NOMO-1 treated with dmso at 0.1 percent for 144 hours (cell line): Measurements from ENCODE around the gene PLEKHD1.
A peak's percentile ranks its signal among the peaks of the same experiment; 100 is the strongest.
"Not testable (repeated sequence)": the region's sequence is repeated elsewhere in the genome, so short reads cannot be mapped to it uniquely, and the experiment has no call there.

Experiments
- DNase-seq: peaks from one replicate; lab custom pipeline; 2025; ENCODE audit not compliant: unreplicated experiment; lab: John Stamatoyannopoulos, UW

The PLEKHD1 gene

GRCh38 chr14:69481815-69482568, 2.5 kb upstream of the PLEKHD1 start:
- peak; percentile 35 for DNase-seq

DNA sequence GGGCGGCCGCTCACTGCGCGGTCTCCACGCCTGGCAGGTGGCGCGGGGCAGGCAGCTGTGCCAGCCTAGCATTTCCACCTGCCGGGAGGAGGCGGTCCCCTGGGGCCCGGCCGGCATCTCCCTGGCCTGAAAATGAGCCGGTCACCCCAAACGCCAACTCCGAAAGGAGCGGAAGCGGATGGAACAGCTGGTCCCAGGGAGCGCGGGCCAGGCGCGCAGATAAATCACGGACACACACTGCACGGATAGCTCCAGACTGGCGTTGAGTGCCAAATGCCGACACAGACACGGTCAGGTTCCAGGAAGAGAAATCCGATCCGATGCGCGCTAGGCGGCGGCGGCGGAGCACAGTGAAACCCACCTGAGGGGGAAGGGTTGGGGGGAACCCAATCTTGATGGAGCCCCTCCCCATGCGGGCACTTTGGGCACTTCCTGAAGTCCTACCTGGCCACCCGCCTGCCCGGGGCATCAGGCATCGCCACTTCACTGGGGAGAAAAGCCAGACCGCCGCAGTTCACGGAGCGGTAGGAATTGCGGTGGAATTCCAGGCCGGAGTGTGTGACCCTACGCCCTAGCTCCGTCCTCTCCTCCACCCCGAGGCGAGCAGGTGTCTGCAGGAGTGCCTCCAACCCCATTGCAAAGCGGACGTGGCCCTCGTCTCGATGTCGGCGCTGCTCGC, 624 bp upstream of the PLEKHD1 start:
- DNase-seq = no peak

DNA sequence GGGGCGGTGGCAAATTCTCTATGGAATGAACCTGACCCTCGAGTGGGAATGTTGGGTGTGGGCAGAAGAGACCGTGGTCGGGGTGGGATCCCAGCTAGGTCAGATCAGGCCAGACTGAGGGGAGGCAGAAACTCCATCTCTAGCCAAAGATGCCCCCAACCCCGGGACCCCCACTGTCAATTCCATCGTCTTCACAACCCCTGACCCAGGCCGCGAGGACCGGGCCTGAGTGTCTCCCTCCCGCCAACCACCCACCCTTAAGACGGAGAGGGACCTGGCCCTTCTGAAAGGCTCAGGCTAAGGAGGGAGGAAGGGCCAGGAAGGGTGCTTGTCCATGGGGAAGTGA, 760 bp downstream of the PLEKHD1 start:
- DNase-seq = no peak

GRCh38 chr14:69485701-69486100, 1.2 kb downstream of the PLEKHD1 start:
- DNase-seq = no peak

DNA sequence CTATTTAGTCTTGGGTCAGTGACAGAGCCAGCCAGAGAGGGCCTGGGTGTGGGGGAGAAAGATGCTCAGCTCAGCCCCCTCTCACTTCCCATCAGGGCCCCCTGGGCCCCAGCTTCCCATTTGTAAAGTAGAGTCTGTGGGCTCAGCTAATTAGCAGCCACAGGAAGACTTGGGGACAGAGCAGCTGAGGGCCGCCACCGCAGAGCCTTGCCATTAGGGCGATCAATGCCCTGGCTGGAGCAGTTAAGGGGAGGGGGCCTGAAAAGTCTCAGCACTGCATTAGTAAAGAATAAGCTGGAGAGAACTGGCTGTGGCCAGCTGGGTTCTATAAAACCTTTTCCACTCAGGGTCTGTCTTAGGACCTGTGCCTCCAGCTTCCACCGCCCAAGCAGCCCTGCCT, 2.7 kb downstream of the PLEKHD1 start:
- DNase-seq = no peak

DNA sequence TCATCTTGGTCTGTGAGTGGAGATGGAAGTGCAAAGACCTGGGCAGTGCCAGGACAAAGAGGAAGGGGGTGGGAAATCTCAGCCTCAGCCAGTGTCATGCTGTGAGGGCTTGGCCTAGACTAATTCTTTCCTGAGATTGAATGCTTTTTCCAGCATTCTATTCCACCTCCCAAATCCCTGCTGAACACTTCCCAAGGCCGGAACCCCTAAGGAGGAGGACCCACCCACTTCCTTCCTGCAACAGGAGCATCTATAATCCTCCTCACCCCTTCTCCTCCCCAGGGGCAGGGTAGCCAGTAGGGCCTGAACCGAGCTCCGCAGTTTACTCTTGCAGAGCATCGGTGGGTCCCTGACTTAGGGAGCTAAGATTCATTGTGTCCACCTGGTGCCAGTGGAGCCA, 3.2 kb downstream of the PLEKHD1 start:
- no peak for DNase-seq

DNA sequence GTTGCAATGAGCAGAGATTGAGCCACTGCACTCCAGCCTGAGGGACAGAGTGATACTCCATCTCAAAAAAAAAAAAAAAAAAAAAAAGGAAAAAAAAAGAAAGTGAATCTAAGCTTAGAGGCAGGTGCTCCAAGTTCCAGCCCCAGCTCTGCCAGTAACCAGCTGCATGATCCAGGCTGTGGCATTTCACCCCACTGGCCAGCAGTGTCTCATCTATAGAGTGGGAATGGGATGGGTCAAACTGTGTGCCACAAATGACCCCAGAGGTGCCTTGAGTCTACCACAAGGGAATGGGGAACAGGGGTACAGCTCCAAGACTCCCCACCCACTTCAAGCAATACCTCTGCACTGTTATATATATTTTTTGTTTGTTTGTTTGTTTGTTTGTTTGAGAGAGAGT, 5.0 kb downstream of the PLEKHD1 start:
- no peak for DNase-seq

- no peak for DNase-seq
Measured at GRCh38 chr14:69490219-69490918, 5.8 kb downstream of the PLEKHD1 start.

DNA sequence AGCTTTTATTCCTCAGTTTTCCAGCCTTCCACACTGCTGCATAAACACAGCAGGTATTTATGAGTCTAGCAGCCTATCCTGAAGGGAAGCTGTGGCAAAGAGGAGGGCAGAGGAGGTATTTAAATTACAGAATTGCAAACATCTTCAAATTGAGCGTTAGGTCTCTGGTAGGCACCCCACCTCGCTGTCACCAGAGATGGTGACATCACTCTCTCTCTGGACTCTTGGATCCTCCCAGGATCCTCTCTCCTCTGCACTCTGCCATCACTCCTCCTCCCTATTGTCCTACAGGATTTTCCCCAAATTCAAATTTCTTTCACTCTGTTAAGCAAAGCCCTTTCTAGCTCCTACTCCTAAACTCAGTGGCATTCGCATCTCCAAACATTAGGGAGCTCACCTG, 6.7 kb downstream of the PLEKHD1 start:
- no peak for DNase-seq

DNA sequence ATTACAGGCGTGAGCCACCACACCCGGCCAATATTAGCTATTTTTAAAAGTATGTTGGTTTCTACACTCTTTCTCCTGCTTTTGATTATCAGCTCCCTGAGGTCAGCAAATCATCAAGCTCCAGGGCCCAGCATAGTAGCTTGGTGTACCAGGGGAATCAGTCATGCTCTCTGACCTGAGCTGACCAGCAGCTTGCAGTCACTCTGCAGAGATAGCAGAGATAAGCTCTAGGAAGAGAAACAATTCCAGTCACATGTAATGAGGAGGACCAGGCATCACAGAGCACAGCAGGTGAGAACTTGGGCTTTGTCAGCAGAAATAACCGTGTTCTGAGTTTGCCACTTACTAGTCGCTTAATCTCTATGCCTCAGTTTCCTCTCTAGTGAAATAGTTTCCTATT, 8.5 kb downstream of the PLEKHD1 start:
- DNase-seq = no peak

DNA sequence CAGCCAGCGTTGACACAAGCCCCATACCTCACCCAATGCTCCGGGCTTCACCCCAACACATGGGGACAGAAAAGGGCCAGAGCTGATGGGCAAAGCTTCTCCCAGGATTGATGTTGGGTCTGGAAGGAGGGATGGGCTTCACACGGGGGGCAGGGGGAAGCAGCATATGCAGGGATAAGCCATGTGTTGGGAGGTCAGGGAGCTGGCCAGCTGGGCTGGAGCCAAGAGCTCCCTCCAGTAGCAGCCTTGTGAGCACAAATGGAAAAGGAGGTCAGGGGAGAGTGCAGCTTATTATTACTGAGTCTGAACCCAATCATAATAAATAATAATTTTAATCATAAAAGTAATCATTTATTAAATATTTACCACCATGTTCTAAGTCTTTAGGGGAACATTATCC, 9.3 kb downstream of the PLEKHD1 start:
- DNase-seq = no peak

- no peak for DNase-seq
Measured at GRCh38 chr14:69495341-69495921, 10.9 kb downstream of the PLEKHD1 start.

- not testable (repeated sequence) for DNase-seq
Measured at GRCh38 chr14:69497866-69498265, 13.3 kb downstream of the PLEKHD1 start.

DNA sequence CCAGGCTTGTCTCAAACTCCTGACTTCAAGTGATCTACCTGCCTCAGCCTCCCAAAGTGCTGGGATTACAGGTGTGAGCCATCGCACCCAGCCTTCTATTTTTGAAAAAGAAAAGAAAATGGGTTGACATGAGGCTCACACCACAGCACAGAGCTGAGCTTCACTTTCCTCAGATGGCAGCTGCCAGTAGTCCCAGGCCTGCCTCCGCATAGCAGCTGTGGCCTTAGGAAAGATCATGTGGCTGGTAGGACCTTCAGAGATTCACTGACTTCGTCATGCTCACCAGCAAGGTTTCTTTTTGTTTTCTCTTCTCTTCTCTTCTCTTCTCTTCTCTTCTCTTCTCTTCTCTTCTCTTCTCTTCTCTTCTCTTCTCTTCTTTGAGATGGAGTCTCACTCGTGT, 13.8 kb downstream of the PLEKHD1 start:
- not testable (repeated sequence) for DNase-seq

- no peak for DNase-seq
Measured at GRCh38 chr14:69499436-69499835, 14.9 kb downstream of the PLEKHD1 start.

- no peak for DNase-seq
Measured at GRCh38 chr14:69500096-69500495, 15.6 kb downstream of the PLEKHD1 start.

- DNase-seq = no peak
Measured at GRCh38 chr14:69500736-69501135, 16.2 kb downstream of the PLEKHD1 start.

DNA sequence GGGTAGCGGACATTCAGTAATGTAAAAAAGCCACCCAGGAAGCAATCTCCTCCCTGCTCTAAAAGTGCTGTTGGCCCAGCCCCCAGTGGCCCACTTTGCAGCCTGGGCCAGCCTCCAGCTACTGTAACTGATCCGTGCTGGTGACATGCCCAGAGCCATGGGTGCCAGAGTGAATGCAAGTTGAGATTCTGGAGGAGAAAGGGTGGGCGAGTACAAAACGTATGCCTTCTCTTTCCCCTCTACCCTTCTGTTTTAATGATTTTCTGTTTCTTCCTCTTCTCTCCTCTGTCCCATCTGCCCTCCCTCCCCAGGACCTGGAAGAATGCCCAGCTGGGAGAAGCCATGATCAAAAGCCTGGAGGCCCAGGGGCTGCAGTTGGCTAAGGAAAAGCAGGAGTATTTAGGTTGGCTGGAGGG, 16.9 kb downstream of the PLEKHD1 start:
- no peak for DNase-seq

GRCh38 chr14:69504775-69505174, 20.2 kb downstream of the PLEKHD1 start:
- DNase-seq = no peak

DNA sequence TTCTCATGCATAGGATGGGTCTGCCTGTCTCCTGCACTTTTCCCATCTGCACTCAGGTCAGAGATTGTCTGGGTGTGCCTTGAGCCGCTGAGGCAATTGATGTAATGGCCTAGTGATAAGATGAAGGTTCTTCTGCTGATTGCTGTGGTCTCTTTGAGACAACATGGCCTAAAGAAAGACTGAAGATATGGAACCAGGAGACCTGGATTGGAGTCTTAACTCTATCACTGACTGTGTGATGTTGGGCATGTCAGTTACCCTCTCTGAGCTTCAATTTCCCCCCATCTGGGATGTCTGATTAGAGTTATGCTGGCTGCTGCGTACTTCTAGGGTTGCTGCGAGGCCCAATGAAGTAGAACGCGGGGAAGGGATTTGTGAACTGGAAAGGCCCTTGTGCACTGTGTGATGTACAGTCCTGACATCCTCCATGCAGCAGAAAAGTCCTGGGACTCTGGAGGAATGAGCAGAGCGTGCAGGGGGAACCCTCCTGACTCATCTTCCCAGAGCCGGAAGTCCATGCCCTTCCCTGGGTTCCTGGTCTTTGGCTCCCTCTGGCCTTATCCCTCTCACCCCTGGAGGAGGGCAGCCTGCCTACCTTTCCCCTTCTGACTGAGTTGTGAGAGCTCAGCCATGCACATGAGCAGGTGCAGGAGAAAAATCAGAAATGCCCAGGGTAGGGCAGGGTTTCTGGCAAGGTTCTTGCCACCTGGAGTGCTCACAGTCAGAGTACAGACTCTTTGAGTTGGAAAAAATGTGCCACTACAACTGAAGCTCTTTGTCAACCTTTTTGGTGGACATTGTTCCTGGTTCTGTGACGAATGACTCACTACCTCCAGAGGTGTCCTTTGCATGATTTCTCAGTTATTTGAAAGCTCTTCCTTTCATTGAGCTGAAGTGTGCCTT, 21.1 kb downstream of the PLEKHD1 start:
- DNase-seq = no peak

DNA sequence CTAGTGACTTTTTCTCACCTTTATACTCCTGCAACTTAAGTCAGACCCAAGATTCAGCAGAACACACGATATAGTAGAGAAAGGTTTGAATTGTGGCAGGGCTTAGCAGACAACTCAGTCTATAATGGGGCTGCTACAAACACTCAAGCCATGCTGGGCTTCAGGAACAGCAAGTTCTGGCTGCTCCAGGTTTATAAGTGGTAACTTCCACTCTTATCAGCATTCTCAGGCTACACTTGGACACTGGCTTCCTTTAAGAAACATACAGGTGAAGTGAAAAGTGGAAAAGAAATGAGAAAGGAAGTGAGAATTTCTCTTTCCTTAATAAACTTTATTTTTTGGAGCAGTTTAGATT, 21.7 kb downstream of the PLEKHD1 start:
- DNase-seq = no peak
